22Rv1 (cell line): ENCODE measurements around the gene ADCY5.

Experiments
- H3K27ac ChIP-seq: fragments of 450-650 bp; 2 replicates; pipeline ENCODE4 v1.5.1; 2017
- ZFX ChIP-seq: fragments of 450-650 bp; IDR thresholded peaks from 2 replicates; pipeline ENCODE4 v1.6.1; 2017; ENCODE audit warnings: antibody characterized with exemption, borderline replicate concordance
- TF ChIP-seq, protein P1 (sequence below): fragments of 450-650 bp; IDR thresholded peaks from 2 replicates; pipeline ENCODE4 v1.5.1; 2017; ENCODE audit warnings: mild to moderate bottlenecking

ADCY5 gene

DNA sequence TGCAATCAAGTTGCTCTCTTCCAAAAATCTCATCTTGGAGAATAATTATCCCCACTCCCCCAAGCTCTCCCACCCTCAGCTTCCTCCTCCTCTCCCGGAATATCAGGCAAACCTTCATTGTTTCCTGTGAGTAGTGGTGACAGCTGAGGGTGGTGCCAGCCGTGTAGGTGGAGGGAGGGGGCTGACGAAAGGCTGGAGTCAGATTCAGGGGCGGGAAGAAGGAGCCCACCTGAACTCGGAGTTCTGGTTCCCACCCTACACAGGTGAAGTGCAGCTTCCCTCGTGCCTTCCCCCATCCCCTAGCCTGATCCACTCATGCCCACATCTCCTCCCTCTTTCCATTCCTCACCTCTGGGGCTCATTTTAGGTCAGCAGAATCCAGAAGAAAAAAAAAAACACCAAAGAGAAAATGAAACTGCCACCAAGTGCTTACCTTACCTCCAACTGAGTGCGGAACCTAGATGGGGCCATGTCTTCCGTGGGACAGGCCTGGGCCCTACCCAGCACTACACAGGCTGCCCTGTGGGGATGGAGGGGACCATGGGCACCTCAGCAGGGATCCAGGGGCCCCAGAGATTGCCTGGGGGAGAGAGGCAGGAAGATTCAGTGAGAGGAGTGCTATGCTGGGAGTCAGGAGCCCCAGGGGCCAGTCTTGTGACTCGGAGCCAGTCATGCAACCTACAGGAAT is 81.3 kb downstream of the ADCY5 start:
- TF ChIP-seq, protein P1, sequence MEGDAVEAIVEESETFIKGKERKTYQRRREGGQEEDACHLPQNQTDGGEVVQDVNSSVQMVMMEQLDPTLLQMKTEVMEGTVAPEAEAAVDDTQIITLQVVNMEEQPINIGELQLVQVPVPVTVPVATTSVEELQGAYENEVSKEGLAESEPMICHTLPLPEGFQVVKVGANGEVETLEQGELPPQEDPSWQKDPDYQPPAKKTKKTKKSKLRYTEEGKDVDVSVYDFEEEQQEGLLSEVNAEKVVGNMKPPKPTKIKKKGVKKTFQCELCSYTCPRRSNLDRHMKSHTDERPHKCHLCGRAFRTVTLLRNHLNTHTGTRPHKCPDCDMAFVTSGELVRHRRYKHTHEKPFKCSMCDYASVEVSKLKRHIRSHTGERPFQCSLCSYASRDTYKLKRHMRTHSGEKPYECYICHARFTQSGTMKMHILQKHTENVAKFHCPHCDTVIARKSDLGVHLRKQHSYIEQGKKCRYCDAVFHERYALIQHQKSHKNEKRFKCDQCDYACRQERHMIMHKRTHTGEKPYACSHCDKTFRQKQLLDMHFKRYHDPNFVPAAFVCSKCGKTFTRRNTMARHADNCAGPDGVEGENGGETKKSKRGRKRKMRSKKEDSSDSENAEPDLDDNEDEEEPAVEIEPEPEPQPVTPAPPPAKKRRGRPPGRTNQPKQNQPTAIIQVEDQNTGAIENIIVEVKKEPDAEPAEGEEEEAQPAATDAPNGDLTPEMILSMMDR, result no peak
- no peak for TF ChIP-seq ZFX

GRCh38 chr3:123365450-123366143 is 83.3 kb downstream of the ADCY5 start:
- no peak overlapping the region for H3K27ac ChIP-seq
- TF ChIP-seq ZFX, result no peak
- TF ChIP-seq, protein P1, result peak; percentile 77

More for the DNA sequence above, 81.3 kb downstream of the ADCY5 start:
- no peak overlapping the region for H3K27ac ChIP-seq

GRCh38 chr3:123361071-123361470 is 87.8 kb downstream of the ADCY5 start:
- TF ChIP-seq, protein P1, result no peak
- TF ChIP-seq ZFX, result no peak

DNA sequence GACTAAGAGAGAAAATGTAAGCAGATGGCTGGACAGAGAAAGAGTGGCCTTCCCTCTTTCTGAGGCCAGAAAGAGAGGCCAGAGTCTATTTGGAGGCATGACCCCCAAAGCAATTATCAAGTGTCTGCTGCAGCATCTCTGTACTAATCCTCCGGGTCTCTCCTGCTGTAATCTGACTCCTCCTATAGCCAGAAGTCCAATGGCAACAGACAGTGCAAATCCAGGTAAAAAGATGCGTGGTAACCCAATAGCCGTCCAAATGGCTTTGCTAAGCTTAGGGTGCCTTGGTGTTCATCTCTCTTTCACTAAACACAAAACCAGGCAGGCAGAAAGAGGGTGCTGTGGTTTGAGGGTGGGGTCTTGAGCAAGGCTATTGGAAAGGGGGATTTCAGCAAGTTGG is 91.6 kb downstream of the ADCY5 start:
- no peak overlapping the region for H3K27ac ChIP-seq
- no peak for TF ChIP-seq ZFX
- TF ChIP-seq, protein P1, result no peak

More at GRCh38 chr3:123361071-123361470, 87.8 kb downstream of the ADCY5 start:
- no peak overlapping the region for H3K27ac ChIP-seq

DNA sequence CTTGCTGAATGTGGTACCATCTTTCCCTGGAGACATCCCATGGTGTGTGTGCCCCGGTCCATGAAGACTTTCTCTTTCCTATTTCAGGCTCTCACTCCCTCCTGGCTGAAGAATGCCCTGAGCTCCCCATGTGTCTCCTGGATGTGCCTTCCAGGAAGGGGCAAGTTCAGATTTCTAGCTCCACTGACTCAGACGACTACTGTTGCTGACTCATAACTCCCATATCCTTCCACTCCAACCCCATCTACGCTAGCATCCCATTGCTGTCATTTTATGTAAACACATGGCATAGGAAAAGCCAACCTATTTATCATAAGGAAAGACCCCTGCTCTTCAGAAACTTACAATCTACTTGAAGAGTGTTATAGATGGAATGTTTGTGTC is 95.0 kb downstream of the ADCY5 start:
- no peak overlapping the region for H3K27ac ChIP-seq
- no peak for TF ChIP-seq ZFX
- TF ChIP-seq, protein P1, result no peak

- no peak for TF ChIP-seq ZFX
- TF ChIP-seq, protein P1, result no peak
- no peak overlapping the region for H3K27ac ChIP-seq
These were observed 95.6 kb downstream of the ADCY5 start for GRCh38 chr3:123353227-123353849.

DNA sequence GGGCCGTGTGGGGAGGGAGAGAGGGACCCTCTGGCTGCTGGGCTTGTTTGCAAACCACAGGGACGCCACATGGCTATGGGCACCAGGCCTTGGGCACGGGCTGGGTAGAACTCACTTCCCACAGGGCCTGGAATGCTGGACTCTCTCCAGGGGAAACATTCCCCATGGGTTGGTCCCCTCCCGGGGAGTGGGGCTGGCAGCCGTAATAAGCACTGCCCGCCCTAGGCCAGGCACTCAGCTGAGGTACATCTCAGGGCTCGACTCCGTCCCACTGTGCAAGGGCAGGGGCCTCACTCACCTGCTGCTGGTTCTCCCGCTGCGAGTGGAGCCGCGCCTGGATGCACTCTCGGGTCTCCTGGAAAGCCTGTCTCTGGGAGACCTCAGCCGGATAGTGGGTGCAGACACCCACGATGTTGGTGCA is 96.7 kb downstream of the ADCY5 start:
- no peak overlapping the region for H3K27ac ChIP-seq
- no peak for TF ChIP-seq ZFX
